ENCODE results near the gene GGACT. TPM values are rescaled to one million over a fixed set of nuclear protein-coding genes. Genes with fewer than 3 reads are reported as not detected.

Gene GGACT
- total RNA-seq, 1 donor from 2014 or later: 4.7 TPM

GRCh38 chr13:100560498-100561157, 28.0 kb downstream of the GGACT start:
- intact Hi-C loops (cut with DNase I): no loop called here
- Histone ChIP-seq H3K36me3 (no peaks in the 10 kb centered on the region), H3K27ac (peak overlapping the region; percentile 53), H3K27me3 (no peaks in the 10 kb centered on the region), H3K9me3 (no peaks in the 10 kb centered on the region), H3K4me1 (peaks cover 10% of the 10 kb centered on the region), H3K4me3 (no peak overlapping the region)
- DNase-seq (ENCODE audit: extremely low spot score in 2 of 2): peak in 1 of 2 donors; percentile 89
- no peak for TF ChIP-seq CTCF (IDR thresholded peaks at IDR 0.05)
- TF ChIP-seq POLR2AphosphoS5 (IDR thresholded peaks at IDR 0.05; ENCODE audit: insufficient read depth in 1 of 2, low read depth in 1 of 2): peak; percentile 38 to 47

- H3K4me1 ChIP-seq: peaks cover 10% of the 10 kb centered on the region
- peak in 1 of 2 donors; percentile 65 for DNase-seq (ENCODE audit: extremely low spot score in 2 of 2)
- intact Hi-C loops (cut with DNase I): loop anchor here (10.0 kb wide), 1 partner anchor 105 kb away; no protein-coding TSS in a partner anchor
- H3K9me3 ChIP-seq: no peaks in the 10 kb centered on the region
- no peak overlapping the region for H3K4me3 ChIP-seq
- peak overlapping the region; percentile 53 for H3K27ac ChIP-seq
- no peaks in the 10 kb centered on the region for H3K36me3 ChIP-seq
- no peak for TF ChIP-seq POLR2AphosphoS5 (IDR thresholded peaks at IDR 0.05; ENCODE audit: insufficient read depth in 1 of 2, low read depth in 1 of 2)
- TF ChIP-seq POLR2A (IDR thresholded peaks at IDR 0.05): no peak
- no peak for TF ChIP-seq CTCF (IDR thresholded peaks at IDR 0.05)
- H3K27me3 ChIP-seq: no peaks in the 10 kb centered on the region
Observed at GRCh38 chr13:100559886-100560285, 28.7 kb downstream of the GGACT start.

GRCh38 chr13:100552755-100553154, 35.8 kb downstream of the GGACT start:
- intact Hi-C loops (cut with DNase I): loop anchor here (10.0 kb wide), 1 partner anchor 112 kb away; no protein-coding TSS in a partner anchor

GRCh38 chr13:100549316-100549715, 39.3 kb downstream of the GGACT start:
- peak overlapping the region; percentile 81 for H3K27ac ChIP-seq

More at GRCh38 chr13:100552755-100553154, 35.8 kb downstream of the GGACT start:
- H3K9me3 ChIP-seq: no peaks in the 10 kb centered on the region
- DNase-seq (ENCODE audit: extremely low spot score in 2 of 2): peak; percentile 19 to 54
- H3K27ac ChIP-seq: no peak overlapping the region
- TF ChIP-seq CTCF (IDR thresholded peaks at IDR 0.05) (no peak), POLR2A (IDR thresholded peaks at IDR 0.05) (no peak), POLR2AphosphoS5 (IDR thresholded peaks at IDR 0.05; ENCODE audit: insufficient read depth in 1 of 2, low read depth in 1 of 2) (no peak)
- no peak overlapping the region for H3K4me3 ChIP-seq
- peaks cover 26% of the 10 kb centered on the region for H3K4me1 ChIP-seq
- H3K27me3 ChIP-seq: no peaks in the 10 kb centered on the region
- H3K36me3 ChIP-seq: no peaks in the 10 kb centered on the region

More at GRCh38 chr13:100549316-100549715, 39.3 kb downstream of the GGACT start:
- peaks cover 52% of the 10 kb centered on the region for H3K4me1 ChIP-seq
- TF ChIP-seq POLR2A (IDR thresholded peaks at IDR 0.05) (no peak), POLR2AphosphoS5 (IDR thresholded peaks at IDR 0.05; ENCODE audit: insufficient read depth in 1 of 2, low read depth in 1 of 2) (no peak), CTCF (IDR thresholded peaks at IDR 0.05) (no peak)
- no peaks in the 10 kb centered on the region for H3K36me3 ChIP-seq
- H3K9me3 ChIP-seq: no peaks in the 10 kb centered on the region
- no peak overlapping the region for H3K4me3 ChIP-seq
- peak in 1 of 2 donors; percentile 79 for DNase-seq (ENCODE audit: extremely low spot score in 2 of 2)
- H3K27me3 ChIP-seq: no peaks in the 10 kb centered on the region
- intact Hi-C loops (cut with DNase I): no loop called here

All from vagina (tissue), 2 donors.